Jurkat, Clone E6-1 (cell line): Measurements from ENCODE around the gene VASH1. TPM values are rescaled to one million over a fixed set of nuclear protein-coding genes. Genes with fewer than 3 reads are reported as not detected.
"Not testable (repeated sequence)": the region's sequence is repeated elsewhere in the genome, so short reads cannot be mapped to it uniquely, and the experiment has no call there.

Experiments used
- DNase-seq: peaks from one replicate; pipeline ENCODE4 v3.0.0-alpha.2; 2011; ENCODE audit warnings: low read depth, low spot score
- H3K4me3 ChIP-seq: 2 replicates; pipeline ENCODE4 v1.5.1; 2011; ENCODE audit warnings: mild to moderate bottlenecking, low read length, control low read depth, moderate library complexity
- polyA plus RNA-seq: library from polyadenylated mRNA; unstranded; fragments of >200 nt; gene quantifications from one replicate; pipeline ENCODE4 v1.2.1, GENCODE V29; 2012; ENCODE audit warnings: missing spikeins; ENCODE audit not compliant: insufficient read length, insufficient read depth

Gene VASH1
- polyA plus RNA-seq = 8.3 TPM

DNA sequence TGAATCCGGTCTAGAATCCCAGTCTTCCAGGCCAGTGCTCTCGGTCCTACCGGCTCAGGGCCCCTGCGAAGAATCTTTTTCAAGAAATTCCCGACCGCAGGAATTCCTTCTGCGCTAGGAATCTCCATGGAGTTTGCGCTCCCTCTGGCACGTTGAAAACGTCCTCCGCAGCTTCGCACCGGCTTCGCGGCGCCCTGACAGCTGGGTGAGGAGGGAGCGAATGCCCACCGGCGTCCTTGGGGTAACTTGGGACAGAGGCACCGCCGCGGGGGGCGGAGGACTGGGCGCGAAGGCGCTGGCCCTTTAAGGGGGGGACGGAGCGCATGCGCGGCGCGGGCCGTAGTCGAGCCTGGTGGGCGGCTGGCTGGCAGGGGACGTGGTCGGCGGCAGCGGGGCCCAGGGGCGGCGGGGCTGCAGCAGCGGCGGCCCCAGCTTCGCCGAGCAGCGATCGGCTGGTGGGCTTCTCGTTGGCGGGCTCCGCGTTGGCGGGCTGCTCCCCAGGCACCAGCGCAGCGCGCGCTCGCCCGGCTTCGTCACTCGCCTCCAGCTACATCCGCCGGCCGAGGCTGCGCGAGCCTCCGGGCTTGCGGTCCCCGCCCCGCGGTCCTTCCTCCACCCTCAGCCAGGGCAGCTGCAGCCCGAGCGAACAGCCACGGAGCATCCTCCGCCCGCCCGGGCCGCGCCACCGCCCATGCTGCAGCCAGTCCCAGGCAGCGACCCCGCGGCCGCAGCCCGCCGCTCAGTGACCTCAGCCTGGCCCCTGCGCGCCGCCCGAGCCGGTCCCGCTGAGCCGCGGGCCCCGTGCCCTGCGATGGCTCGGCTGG, at the start of gene VASH1:
Gene VASH1, plus strand, starts transcription at position 333 of the 824 bp plus-strand sequence. CDS start 1,354 bp downstream, outside the sequence.
- H3K4me3 ChIP-seq = peak within 1 kb of the TSS; percentile 46

GRCh38 chr14:76713121-76713520, 48.1 kb upstream of the VASH1 start:
- DNase-seq = no peak

More for the DNA sequence above, at the start of gene VASH1:
- DNase-seq = peak; percentile 14

GRCh38 chr14:76714470-76714869, 46.8 kb upstream of the VASH1 start:
- no peak overlapping the region for H3K4me3 ChIP-seq
- DNase-seq = no peak

More at GRCh38 chr14:76713121-76713520, 48.1 kb upstream of the VASH1 start:
- no peak overlapping the region for H3K4me3 ChIP-seq

DNA sequence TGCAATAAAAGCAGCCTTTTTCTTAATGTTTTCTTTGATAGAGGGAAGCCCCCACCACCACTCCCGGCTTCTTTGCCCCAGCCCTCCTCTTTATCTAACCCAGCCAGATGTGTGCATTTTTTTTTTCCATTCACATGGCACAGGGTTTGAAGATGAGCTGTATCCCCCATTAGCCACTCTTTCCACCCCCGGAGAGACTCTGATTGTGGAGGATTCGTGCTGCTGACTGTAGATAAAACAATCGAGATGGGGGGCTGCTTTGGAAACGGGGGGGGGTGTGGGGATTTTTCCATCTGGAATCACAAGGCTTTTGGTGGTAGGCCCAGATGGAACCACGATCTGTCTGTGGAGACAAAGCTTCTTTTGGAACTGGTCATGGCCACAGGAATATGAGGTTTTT, 46.2 kb upstream of the VASH1 start:
- no peak overlapping the region for H3K4me3 ChIP-seq
- DNase-seq = no peak

- DNase-seq = no peak
- H3K4me3 ChIP-seq = no peak overlapping the region
Measured at GRCh38 chr14:76715511-76716081, 45.7 kb upstream of the VASH1 start.

GRCh38 chr14:76716285-76716684, 45.0 kb upstream of the VASH1 start:
- DNase-seq = no peak
- no peak overlapping the region for H3K4me3 ChIP-seq

DNA sequence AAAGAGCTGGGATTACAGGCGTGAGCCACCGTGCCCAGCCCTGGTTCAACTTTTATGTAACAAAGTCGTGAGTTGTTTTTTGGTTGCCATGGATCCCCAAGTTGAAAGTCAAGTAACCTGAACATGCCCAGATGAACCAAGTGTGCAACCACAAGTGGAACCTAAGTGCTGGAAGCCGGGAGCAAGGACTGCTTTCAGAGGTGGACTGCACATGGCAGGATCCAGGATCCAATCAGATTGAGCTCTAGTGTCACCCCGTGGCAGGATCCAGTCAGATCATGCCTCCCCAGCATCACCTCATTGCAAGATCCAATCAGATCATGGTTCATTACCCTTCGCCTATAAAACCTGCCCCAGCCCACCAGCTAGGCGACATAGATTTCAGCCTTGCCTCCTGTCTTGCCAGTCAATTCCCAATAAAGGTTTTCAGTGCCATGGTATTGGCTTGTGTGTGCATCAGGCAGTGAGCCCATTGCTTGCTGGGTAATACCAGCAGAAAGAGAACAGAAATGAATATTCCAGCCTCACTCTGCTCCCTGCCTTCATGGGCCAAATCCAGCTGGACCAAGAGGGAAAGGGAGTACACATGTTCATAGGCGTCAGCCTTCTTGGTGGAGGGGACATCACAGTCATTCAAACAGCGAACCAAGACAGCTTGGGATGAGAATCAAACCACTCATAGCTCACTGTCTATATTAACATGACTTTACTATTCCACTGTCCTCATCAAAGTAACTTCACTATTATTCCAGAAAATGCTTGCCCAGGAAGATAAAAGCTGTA, 43.6 kb upstream of the VASH1 start:
- peak; percentile 11 for DNase-seq

DNA sequence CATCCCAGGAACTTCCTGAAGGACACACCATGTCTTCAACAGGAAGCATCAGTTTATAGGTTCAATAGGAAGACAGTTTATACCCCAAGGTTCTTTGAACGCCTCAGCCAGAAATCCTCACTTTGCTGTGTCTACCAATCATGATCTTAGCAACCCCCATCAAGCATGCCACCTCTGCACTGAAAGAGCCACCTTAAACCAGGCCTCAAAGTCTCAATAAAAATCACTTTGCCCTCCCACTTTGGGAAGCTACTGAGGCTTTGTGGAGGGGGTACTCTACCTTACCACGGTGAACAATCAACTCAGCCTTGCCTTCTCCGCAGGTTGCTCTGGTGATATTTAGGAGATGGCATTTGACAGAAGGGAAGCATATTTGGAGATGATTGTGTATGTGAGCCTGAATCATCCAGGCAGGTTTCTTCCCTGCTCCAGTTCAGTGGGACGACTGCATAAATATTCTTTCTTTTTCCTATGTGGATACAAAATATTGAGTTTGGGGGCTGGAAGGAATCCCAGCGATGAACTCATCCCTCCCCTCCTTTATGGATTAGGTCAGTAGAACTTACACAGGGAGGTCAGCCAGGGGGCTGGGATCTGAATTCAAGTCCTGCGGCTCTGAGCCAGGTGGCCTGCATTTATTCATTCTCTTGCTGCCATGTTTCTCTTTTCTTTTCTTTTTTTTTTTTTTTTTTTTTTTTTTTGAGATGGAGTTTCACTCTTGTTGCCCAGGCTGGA, 42.8 kb upstream of the VASH1 start:
- DNase-seq = no peak
- no peak overlapping the region for H3K4me3 ChIP-seq

More for the DNA sequence above, 43.6 kb upstream of the VASH1 start:
- no peak overlapping the region for H3K4me3 ChIP-seq

GRCh38 chr14:76719666-76720065, 41.6 kb upstream of the VASH1 start:
- DNase-seq = no peak
- H3K4me3 ChIP-seq = no peak overlapping the region

- no peak overlapping the region for H3K4me3 ChIP-seq
- DNase-seq = no peak
Measured at GRCh38 chr14:76720382-76720813, 40.9 kb upstream of the VASH1 start.

DNA sequence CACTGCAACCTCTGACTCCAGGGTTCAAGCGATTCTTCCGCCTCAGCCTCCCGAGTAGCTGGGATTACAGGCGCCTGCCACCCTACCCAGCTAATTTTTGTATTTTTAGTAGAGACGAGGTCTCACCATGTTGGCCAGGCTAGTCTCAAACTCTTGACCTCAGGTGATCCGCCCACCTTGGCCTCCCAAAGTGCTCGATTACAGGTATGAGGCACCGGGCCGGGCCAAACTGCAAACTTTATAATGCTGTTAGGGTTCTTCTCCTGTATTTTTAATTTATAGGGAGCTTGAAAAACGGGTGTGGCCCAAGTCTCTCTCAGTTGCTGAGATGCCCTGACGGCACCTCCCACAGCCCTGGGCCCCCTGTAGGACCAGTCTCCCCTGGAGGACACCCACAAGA, 39.8 kb upstream of the VASH1 start:
- H3K4me3 ChIP-seq, DNase-seq: not testable (repeated sequence)

- no peak overlapping the region for H3K4me3 ChIP-seq
- DNase-seq = no peak
Measured at GRCh38 chr14:76724651-76725550, 36.4 kb upstream of the VASH1 start.

DNA sequence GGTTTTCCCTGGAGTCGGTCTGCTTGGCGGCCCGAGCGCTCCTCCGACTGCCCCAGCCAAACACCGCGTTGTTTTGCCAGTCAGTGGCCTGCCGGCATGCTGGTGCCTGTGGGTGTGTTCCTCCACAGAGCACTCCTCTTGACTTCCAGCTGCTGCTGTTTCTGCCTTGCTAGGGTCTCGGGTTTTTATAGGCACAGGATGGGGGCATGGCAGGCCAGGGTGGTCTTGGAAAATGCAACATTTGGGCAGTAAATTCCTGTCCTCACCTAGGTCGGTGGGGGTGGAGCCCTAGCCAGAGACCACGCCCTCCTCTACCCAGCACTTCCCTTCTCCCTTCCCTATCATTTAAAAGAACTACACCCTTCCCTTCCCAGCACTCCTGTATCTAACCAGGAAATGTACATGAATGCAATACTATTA, 34.7 kb upstream of the VASH1 start:
- DNase-seq = no peak
- H3K4me3 ChIP-seq = no peak overlapping the region

- no peak for DNase-seq
- no peak overlapping the region for H3K4me3 ChIP-seq
Measured at GRCh38 chr14:76727384-76727783, 33.9 kb upstream of the VASH1 start.

DNA sequence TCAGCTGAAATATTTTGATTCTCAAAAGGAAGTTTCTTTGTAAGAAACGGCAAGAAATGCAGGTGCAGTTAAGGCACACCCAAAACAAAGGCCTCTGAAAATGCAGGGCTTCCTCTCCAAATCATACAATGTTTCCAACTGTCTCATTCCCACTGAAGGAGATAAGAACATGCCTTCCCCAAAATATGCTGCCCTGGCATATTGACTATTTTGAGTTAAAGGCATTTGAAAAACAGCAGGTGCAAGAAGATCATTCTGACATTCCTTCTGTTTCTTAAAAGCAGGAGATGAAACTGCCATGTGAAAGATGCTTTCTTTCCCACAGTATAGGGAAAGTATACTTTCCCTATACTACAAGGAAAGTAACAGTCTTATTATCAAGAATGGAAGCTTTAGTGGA, 33.4 kb upstream of the VASH1 start:
- no peak overlapping the region for H3K4me3 ChIP-seq
- no peak for DNase-seq

DNA sequence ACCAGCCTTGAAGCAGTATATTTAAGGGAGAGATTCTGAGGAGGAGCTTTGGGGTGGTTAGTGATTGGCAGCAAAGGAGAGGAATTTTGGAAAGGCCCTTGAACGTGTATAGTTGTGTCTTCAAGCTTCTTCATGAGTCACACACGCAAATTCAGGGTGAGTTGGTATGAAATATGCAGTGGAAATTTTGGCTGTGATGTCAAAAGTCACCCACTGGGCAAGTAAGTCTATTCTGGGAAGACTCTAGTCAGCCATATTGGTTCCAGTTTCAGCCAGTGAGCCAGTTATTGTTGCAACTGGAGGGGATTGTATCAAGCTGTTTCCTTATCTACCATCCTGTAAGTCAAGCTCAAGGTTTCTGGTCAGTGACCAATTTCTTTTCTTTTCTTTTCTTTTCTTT, 32.0 kb upstream of the VASH1 start:
- no peak overlapping the region for H3K4me3 ChIP-seq
- no peak for DNase-seq

DNA sequence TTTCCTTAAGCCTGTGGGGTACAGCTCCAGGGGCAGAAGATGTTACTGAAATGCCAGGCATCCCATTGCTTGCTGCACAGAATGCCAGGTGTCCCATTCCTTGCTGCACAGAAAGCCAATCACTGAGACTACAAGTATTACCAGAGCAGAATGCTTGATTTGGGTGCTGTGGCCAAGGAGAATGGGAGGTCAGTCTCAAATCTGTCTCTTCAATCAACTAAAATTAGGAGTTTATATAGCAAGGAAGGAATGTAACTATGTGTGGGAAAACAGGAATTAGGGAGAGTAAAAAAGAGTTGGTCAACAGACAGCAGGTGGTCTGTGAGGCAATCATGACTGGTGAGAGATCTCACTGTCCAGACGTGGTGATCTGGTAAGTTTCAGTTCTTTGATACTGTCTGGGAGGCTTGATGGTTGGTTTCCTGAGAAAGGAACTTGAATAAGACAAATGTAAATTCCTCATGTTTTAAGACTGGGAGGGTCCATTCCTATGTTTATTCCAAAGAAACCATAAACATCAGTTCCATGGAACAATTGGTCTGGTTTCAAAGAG, 31.2 kb upstream of the VASH1 start:
- no peak for DNase-seq

GRCh38 chr14:76734501-76734900, 26.8 kb upstream of the VASH1 start:
- not testable (repeated sequence) for H3K4me3 ChIP-seq, DNase-seq

More for the DNA sequence above, 31.2 kb upstream of the VASH1 start:
- H3K4me3 ChIP-seq = no peak overlapping the region
